HTERT RPE-1 (cell line): Measurements from ENCODE around the gene NDST1.
"Not testable (repeated sequence)": the region's sequence is repeated elsewhere in the genome, so short reads cannot be mapped to it uniquely, and the experiment has no call there.

Experiments
- in situ Hi-C: fragments of 300-500 bp; cut with MboI; formaldehyde crosslinking; loops from 4 replicates; pipeline ENCODE4 v1.14.3; 2020; ENCODE audit warnings: low sequenced_read_pairs

The NDST1 gene

GRCh38 chr5:150506571-150507473, 1.1 kb upstream of the NDST1 start:
- in situ Hi-C loops: no loop called here

GRCh38 chr5:150508277-150508640, 328 bp downstream of the NDST1 start:
- in situ Hi-C loops: no loop called here

DNA sequence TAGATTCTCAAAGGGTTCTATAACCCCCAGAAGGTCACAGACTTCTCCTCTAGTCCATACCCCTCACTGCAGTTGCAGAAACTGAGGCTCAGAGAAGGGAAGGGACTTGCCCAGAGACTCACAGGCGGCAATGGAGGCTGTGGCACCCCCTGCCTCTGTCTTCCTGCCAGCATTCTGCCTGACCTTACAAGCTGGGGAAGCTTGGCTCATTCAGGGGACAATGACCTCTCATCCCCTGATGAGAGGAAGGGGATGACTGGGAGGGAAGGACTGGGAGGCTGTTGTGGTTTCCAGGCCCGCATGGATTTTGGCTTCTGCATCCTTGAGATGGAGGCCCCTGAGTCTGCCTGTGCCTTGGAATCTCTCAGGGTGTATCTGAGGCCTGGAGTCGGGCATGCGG, 897 bp downstream of the NDST1 start:
- in situ Hi-C loops: no loop called here

- in situ Hi-C loops: no loop called here
These were observed 2.1 kb downstream of the NDST1 start for GRCh38 chr5:150509992-150510391.

DNA sequence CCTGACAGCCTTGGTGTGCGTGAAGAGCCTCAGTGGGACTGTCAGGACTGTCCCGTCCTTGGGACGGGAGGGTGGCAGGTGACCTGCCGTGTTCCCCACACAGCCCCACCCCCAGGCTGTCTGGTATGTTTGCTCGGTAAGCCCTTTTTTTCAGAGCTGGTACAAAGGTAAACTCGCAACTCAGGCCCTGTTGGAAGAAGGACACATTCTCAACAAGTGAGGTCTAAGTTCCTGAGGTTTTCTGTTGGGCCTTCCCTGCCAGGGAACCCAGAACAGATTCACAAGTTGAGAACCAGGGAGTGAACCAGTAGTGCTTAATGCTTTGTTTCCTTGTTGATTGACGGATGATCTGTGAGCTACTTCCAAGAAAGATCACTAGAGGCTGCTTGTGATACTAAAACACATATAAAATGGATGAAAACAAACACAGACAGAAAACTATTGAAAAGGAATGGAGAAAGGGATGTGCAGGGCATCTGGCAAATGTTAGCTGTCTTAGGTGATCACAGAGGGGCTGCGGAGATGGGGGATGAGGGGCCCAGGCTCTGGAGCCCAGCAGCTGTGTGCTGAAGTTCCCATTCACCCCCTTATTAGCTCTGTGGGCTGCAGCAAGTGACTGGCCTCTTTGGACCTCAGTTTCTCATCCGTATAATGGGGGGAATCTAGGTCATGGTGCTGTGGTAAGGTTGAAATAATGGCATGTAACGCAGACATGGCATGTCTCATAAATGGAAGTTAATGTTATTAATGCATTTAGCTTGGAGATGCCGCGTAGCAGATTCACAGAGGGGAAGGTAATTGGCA, 2.7 kb downstream of the NDST1 start:
- in situ Hi-C loops: no loop called here

- in situ Hi-C loops: no loop called here
These were observed 3.8 kb downstream of the NDST1 start for GRCh38 chr5:150511578-150512367.

DNA sequence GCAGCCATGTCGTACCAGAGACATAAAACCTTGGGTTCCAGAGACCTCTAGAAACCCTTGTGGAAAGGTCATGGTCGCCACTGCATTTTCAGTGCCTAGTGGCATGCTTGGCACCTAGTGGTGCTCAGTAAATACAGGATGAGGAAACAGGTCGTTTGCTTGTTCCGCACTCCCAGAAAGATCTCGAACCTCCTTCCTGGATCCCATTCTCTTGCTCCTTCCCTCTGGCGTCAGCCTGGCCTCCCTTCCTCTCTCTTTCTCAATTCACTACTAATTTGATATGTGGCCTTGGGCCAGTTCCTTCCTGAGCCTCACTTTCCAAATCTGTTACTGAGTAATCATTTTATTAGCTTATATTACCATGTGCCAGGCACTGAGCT, 4.4 kb downstream of the NDST1 start:
- in situ Hi-C loops: no loop called here

DNA sequence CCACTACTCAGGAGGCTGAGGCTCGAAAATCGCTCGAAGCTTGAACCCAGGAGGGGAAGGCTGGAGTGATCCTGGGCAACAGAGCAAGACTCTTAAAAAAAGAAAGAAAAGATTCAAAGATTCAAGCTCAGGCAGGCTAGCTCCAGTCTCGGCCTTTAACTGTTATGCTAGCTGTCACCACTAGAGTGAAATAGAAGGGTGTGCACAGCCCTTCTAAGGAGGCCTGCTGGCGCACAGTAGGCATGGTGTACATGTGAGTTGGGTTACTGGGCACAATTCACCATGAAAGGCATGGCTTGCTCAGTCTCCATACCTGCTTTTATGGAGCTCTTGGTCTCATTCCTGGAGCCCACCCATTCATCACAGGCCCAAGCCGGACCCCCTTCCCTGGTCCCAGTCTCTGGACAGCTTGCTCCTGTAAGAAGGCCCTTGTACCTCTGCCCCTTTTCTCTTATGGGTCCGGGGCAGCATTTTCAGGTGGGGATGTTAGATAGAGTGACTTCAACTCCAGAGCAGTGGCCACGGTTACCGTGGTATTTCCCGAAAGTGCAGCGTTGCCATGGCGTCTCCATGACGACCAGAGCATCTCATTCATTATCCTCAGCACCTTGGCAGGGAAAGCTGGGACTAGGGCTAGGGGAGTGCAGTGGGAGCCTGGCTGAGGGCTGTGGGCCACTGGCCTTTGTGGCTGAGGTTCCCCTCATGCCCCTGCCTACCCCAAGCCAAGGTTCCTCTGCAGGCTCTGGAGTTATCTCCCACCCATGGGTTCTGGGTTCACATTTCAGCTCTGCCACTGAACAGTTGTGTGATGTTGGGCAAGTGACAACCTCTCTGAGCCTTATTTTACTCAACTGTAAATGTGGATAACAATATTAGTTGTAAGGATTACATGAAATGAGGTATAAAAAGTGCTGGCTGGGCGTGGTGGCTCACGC, 5.7 kb downstream of the NDST1 start:
- in situ Hi-C loops: no loop called here

GRCh38 chr5:150514708-150515211, 6.8 kb downstream of the NDST1 start:
- in situ Hi-C loops: no loop called here

DNA sequence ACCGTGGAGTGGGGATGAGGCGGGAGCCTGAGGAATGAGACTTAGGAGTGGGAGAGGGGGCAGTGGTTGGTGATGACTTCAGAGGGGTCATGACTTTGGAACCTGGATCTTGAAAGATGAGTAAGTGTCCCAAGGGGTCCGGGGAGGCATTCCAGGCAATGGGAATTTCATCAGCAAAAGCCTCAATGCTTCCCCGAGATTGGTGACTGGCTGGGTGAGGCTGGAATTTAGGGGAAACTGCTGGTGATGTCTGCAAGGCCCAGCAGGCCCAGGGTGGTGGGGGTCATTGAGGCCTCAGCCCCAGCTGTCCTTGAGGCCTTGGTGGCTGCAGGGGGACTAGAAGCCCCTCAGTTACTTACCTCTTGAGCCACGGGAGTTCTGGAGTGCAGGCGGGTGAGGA, 7.5 kb downstream of the NDST1 start:
- in situ Hi-C loops: no loop called here

- in situ Hi-C loops: no loop called here
These were observed 8.1 kb downstream of the NDST1 start for GRCh38 chr5:150516011-150516410.

- in situ Hi-C loops: no loop called here
These were observed 9.6 kb downstream of the NDST1 start for GRCh38 chr5:150517272-150518152.

GRCh38 chr5:150518712-150519559, 11.0 kb downstream of the NDST1 start:
- in situ Hi-C loops: not testable (repeated sequence)

DNA sequence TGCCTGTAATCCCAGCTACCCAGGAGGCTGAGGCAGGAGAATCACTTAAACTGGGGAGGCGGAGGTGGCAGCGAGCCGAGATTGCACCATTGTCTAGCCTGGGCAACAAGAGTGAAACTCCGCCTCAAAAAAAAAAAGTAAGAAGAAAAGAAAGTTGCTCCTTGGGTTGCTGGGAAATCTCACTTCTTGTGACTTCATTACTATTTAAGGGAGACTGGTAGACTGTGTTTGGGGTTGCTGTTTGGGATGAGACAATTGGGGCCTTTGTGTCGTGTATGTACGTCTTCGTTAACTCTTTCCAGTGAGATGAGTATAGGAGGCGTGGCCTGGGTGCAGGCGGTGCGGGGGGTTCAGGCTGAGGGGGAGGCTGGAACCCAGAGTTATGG, 11.6 kb downstream of the NDST1 start:
- in situ Hi-C loops: no loop called here

- in situ Hi-C loops: no loop called here
These were observed 12.0 kb downstream of the NDST1 start for GRCh38 chr5:150519978-150520377.

DNA sequence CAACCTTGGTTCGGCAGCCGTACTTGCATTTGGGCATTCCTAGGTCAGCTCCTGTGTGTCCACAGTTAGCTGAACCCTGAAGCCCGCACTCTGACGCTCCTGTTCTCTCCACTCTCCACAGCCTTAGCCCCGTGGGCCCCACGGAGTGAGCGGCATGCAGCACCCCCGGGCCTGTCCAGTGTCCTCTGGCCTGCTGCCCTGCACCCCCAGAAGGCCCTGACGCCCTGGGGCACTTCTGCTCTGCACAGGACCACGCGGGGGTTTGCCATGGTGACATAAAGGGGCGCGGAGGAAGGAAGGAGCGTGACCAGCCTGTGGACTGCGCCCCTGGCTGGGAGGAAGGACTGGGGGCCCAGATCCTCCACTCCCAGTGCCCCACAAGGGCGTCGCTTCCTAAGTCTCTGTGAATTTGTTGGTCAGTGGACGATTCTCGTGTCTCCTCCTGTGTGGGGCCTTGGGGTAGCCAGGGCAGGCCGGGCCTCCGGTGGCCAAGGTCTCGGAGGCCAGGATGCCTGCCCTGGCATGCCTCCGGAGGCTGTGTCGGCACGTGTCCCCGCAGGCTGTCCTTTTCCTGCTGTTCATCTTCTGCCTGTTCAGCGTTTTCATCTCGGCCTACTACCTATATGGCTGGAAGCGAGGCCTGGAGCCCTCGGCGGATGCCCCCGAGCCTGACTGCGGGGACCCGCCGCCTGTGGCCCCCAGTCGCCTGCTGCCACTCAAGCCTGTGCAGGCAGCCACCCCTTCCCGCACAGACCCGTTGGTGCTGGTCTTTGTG, 13.0 kb downstream of the NDST1 start:
- in situ Hi-C loops: no loop called here

DNA sequence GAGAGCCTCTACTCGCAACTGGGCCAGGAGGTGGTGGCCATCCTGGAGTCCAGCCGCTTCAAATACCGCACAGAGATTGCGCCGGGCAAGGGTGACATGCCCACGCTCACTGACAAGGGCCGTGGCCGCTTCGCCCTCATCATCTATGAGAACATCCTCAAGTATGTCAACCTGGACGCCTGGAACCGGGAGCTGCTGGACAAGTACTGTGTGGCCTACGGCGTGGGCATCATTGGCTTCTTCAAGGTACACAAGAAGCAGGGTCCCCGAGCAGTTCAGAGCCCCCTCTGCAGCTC, 13.5 kb downstream of the NDST1 start:
- in situ Hi-C loops: no loop called here
